ENCODE data around the gene ZBTB17. TPM values are rescaled to one million over a fixed set of nuclear protein-coding genes. Genes with fewer than 3 reads are reported as not detected.
"Not testable (repeated sequence)": the region's sequence is repeated elsewhere in the genome, so short reads cannot be mapped to it uniquely, and the experiment has no call there.

Gene ZBTB17
- total and polyA plus RNA-seq, 2 experiments from 2014 or later: 16.8 to 32.3 TPM

- no peak for TF ChIP-seq EZH2phosphoT487 (IDR thresholded peaks at IDR 0.05; ENCODE audit: low read depth, severe bottlenecking, unreplicated experiment)
- TF ChIP-seq CTCF (IDR thresholded peaks at IDR 0.05; ENCODE audit: poor library complexity): no peak
- TF ChIP-seq EZH2 (IDR thresholded peaks at IDR 0.05; ENCODE audit: borderline replicate concordance): no peak
- Histone ChIP-seq H3K27me3 (no peaks in the 10 kb centered on the region), H3K4me3 (no peak within 1 kb of the TSS), H3K36me3 (replicated peaks; ENCODE audit: insufficient read depth, low read depth) (no peaks in the 10 kb centered on the region), H3K4me1 (ENCODE audit: insufficient read depth) (peaks cover 25% of the 10 kb centered on the region), H4K20me1 (ENCODE audit: insufficient read depth, poor library complexity, severe bottlenecking) (no peaks in the 10 kb centered on the region), H3K9me2 (replicated peaks; ENCODE audit: insufficient read depth) (no peaks in the 10 kb centered on the region), H3K4me2 (no peak within 1 kb of the TSS), H3K9me3 (ENCODE audit: low read depth) (no peaks in the 10 kb centered on the region), H2AFZ (no peak within 1 kb of the TSS), H3K79me2 (no peaks in the 10 kb centered on the region), H3K27ac (no peak within 1 kb of the TSS)
- peak; percentile 48 for DNase-seq (ENCODE audit: low spot score)
- 39% methylated on average over 6 of the region's 6 CpGs for WGBS (ENCODE audit: low lambda C conversion rate, missing lambda C conversion rate)
These were observed 45.8 kb upstream of the ZBTB17 start, which contains the start of gene CLCNKA for GRCh38 chr1:16021681-16022080. CLCNKA (plus strand) TSS chr1:16022036; CDS start chr1:16022620, 584 bp downstream.

DNA sequence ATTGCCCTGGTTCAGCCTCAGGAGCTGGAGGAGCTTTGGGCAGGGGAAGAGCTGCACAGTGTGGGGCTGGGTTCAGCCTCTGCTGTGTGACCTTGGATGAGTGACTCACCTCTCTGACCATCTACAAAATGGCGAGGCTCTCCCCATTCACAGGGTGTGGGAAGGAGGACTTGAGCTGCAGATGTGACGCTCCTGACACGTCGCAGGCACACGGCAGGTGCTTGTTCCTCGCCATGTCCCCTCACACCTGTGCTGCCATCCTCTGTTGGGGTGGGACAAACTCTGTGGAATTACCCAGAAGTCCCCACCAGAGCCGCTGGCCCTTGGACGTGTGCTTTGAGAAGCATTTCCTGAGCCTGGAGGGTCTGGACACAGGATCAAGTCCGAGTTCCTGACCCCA is 45.0 kb upstream of the ZBTB17 start:
- not testable (repeated sequence) for H3K27ac ChIP-seq; H3K36me3 ChIP-seq (replicated peaks; ENCODE audit: insufficient read depth, low read depth); DNase-seq (ENCODE audit: low spot score); H3K79me2 ChIP-seq; H2AFZ ChIP-seq; H3K4me2 ChIP-seq; H4K20me1 ChIP-seq (ENCODE audit: insufficient read depth, poor library complexity, severe bottlenecking); H3K9me2 ChIP-seq (replicated peaks; ENCODE audit: insufficient read depth); H3K27me3 ChIP-seq; H3K9me3 ChIP-seq (ENCODE audit: low read depth); H3K4me3 ChIP-seq
- 91% methylated on average over 9 of the region's 9 CpGs for WGBS (ENCODE audit: low lambda C conversion rate, missing lambda C conversion rate)
- peaks cover 29% of the 10 kb centered on the region for H3K4me1 ChIP-seq (ENCODE audit: insufficient read depth)

DNA sequence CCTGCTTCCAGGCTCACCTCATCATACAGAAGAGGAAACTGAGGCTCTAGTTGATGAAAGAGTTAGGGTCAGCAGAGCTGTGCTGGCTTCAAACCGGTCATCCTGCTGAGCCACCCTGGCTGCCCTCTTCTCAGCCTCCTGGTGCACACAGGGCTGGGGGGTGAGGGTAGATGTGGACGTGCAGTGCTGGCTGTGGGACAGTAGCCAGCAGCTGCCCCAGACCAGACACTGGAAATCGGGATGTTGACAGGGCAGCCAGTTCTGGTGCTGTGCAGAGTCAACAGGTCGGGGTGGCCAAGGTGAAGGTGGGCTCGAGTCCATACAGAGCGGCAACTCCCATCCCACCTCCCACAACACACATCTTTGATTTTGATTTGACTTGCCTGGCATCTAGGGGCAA is 44.4 kb upstream of the ZBTB17 start:
- TF ChIP-seq EZH2phosphoT487 (IDR thresholded peaks at IDR 0.05; ENCODE audit: low read depth, severe bottlenecking, unreplicated experiment) (no peak), EZH2 (IDR thresholded peaks at IDR 0.05; ENCODE audit: borderline replicate concordance) (no peak), CTCF (IDR thresholded peaks at IDR 0.05; ENCODE audit: poor library complexity) (no peak)
- no peak overlapping the region for H3K4me3 ChIP-seq
- no peaks in the 10 kb centered on the region for H3K9me2 ChIP-seq (replicated peaks; ENCODE audit: insufficient read depth)
- no peak for DNase-seq (ENCODE audit: low spot score)
- no peaks in the 10 kb centered on the region for H3K27me3 ChIP-seq
- H3K79me2 ChIP-seq: no peaks in the 10 kb centered on the region
- H3K4me1 ChIP-seq (ENCODE audit: insufficient read depth): peaks cover 29% of the 10 kb centered on the region
- 89% methylated on average over 6 of the region's 6 CpGs for WGBS (ENCODE audit: low lambda C conversion rate, missing lambda C conversion rate)
- no peaks in the 10 kb centered on the region for H4K20me1 ChIP-seq (ENCODE audit: insufficient read depth, poor library complexity, severe bottlenecking)
- H3K9me3 ChIP-seq (ENCODE audit: low read depth): no peaks in the 10 kb centered on the region
- no peak overlapping the region for H2AFZ ChIP-seq
- H3K27ac ChIP-seq: no peak overlapping the region
- no peaks in the 10 kb centered on the region for H3K36me3 ChIP-seq (replicated peaks; ENCODE audit: insufficient read depth, low read depth)
- H3K4me2 ChIP-seq: no peak overlapping the region

- DNase-seq (ENCODE audit: low spot score): peak; percentile 44
- peaks cover 33% of the 10 kb centered on the region for H3K4me1 ChIP-seq (ENCODE audit: insufficient read depth)
- 30% methylated on average over 3 of the region's 9 CpGs for WGBS (ENCODE audit: low lambda C conversion rate, missing lambda C conversion rate)
These were observed 43.9 kb upstream of the ZBTB17 start for GRCh38 chr1:16019644-16020277.

More at GRCh38 chr1:16019644-16020277, 43.9 kb upstream of the ZBTB17 start:
- Histone ChIP-seq H3K79me2 (no peaks in the 10 kb centered on the region), H3K27me3 (no peaks in the 10 kb centered on the region), H3K9me3 (ENCODE audit: low read depth) (no peaks in the 10 kb centered on the region), H3K36me3 (replicated peaks; ENCODE audit: insufficient read depth, low read depth) (no peaks in the 10 kb centered on the region), H2AFZ (no peak overlapping the region), H4K20me1 (ENCODE audit: insufficient read depth, poor library complexity, severe bottlenecking) (no peaks in the 10 kb centered on the region), H3K9me2 (replicated peaks; ENCODE audit: insufficient read depth) (no peaks in the 10 kb centered on the region), H3K4me3 (no peak overlapping the region), H3K4me2 (no peak overlapping the region), H3K27ac (peak overlapping the region; percentile 93)
- no peak for TF ChIP-seq EZH2 (IDR thresholded peaks at IDR 0.05; ENCODE audit: borderline replicate concordance)
- no peak for TF ChIP-seq EZH2phosphoT487 (IDR thresholded peaks at IDR 0.05; ENCODE audit: low read depth, severe bottlenecking, unreplicated experiment)
- TF ChIP-seq CTCF (IDR thresholded peaks at IDR 0.05; ENCODE audit: poor library complexity): no peak

Measured in hepatocyte (in vitro differentiated cells).